Inferior parietal cortex (tissue), 1 donor: ENCODE results near the gene ADK.

Source experiments
- DNase-seq: peaks from one replicate; pipeline ENCODE4 v3.0.0-alpha.2; 2016; ENCODE audit errors: extremely low spot score

ADK gene

DNA sequence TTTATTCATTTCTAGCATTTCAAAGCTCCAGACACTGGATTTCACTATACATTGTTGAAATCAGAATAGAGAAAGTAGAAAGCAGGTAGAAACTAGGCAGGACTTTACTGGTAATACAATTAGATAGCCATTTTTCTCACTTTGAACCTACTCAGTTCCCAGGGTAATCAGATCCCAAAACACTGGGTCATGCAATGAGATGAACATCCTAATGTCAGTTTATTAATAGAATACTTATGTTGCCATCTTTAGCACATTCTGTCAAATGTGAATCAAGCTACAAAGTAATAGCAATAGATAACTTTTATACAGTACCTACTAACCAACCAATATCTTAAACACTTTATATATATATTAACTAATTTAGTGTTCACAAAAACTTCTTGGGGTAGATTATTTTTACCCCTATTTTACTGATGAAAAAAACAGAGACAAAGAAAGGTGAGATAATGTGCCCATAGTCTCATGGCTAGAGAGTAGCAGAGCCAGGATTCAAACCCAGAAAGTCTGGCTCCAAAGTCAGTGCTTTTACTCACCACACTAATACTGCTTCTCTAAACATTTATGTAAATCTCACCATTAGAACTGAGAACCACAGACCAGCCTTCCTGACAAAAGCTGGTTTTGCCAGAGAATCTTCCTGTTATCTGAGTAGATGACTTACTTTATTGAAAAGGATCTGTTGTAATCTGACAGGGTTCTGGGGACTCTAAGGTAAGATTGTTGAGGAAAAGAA, 521.6 kb downstream of the ADK start:
- DNase-seq = no peak

DNA sequence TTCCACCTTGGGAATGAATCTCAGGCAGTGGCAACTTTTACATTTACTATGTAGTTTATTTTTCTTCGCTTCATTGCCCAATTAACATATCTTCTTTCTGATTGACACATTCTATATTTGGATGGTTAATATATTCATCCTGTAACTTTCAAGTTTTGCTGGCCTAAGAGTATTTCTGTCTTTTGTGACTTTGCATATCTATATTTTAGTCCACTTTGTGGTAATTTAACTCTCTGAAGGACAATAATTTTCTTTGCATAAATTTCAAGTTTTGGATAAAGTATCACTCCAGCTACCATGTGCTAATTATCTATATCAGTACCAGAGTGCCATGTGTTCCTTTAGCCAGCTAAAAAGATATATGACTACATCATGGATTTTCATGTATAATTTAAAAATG, 523.9 kb downstream of the ADK start:
- DNase-seq = no peak

DNA sequence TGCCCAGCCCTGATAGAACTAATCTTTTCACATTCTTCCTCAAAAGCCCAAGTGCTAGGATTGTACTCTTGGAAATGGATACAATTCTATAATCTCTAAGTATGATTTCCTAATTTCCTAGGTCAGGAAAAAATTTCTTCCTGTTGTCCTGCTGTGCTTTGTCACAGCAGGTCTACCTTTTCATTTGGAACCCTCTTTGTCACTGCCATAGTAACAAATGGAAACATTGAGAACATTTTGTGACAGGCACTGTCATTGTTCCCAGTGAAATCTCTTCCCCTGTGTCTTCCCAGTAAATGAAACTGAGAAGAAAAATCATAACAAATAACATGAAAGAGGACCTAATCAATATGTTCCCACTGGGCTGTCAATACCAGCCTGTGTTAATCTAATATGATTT, 524.5 kb downstream of the ADK start:
- no peak for DNase-seq

DNA sequence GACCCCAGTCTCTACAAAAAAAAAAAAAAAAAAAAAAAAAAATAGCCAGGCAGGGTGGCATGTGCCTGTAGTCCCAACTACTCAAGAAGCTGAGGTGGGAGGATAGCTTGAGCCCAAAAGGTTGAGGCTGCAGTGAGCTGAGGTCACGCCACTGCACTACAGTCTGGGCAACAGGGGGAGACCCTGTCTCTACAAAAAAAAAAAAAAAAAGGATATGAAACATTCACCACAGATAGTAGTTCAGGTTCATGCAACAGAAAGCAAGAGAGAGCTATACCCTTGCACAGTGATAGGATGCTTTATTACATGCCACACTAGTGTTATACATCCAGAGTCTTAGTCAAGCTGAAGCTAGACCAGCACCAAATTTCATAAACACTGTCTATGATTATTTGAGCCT, 526.9 kb downstream of the ADK start:
- no peak for DNase-seq

DNA sequence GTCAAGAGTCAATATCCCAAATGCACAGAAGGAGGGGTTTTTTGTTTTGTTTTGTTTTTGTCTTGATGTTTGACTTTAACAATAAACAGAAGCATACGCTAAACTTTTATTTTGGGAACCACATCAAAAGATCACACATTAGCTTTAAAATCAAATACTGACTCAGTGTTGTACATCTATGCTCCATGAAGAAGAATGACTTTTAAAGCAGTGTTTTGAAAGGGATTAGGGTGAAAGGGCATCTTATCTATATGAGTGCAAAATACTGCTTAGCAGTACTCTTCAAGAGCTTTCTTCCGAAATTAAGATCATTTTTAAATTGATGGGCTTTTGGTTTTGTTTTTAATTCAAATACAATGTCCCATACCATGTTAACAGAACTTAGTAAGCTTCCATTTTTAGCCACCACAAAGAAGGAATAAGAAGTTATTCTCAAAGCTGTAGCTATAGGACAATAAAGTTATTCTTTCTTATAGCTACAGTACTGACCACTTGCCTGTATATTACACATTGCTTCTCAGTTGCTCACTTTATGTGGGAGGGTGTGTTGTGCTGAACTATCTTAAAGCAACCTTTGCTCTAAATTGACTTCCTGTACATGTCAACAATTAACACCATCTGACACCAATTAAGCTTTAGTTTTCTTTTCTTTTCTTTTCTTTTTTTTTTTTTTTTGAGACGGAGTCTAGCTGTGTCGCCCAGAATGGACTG, 531.1 kb downstream of the ADK start:
- no peak for DNase-seq

DNA sequence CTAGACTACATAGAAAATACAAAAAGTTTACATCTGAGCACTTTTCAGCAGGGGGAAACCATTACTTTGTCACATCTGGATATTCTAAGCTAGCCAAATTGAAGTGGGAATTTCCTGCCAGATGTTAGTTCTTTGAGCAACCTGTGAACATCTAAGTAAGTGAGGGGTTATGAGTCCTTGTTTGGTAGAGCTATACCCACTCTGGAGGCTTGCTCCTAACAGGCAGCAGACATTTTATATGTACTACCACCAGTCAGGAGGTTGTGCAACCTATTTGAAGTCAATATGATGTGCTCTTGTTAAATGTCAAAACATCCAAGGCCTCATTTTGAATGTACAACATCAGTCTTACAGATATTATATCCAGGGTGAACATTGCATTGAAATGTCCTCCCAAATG, 532.0 kb downstream of the ADK start:
- DNase-seq = no peak

DNA sequence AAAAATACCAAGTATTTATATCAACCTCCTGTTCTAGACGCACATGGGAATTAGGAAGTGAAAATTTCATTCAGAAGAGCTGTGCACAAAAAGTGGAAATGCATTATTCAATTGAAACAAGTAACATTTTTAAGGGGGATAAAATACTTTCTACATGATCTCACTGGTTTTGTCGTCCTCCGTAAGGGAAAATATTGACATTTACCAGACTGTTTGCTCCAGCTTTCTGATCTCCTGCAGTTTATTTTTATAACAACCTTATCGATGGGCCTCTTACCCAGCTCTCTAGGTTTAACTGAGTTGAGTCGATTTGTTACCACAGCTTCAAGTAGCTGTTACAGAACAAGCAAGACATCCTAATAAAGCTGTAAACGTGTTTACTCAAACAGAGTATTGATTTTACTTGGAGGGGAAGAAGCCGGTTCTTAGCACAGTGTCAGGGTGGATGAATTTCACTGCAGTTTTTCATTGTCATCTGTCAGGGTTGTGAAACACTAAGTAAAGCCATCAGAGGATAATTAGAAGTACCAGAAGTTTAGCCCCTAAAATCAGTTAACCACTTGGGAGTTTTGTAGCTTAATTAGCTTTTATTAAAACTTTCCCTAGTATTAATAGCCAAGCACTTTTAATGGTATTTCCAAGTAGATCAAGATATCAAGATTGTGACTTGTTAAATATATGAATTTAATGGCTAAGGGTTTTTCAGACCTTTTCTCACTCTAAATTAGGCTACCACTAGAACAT, 532.8 kb downstream of the ADK start:
- DNase-seq = no peak

DNA sequence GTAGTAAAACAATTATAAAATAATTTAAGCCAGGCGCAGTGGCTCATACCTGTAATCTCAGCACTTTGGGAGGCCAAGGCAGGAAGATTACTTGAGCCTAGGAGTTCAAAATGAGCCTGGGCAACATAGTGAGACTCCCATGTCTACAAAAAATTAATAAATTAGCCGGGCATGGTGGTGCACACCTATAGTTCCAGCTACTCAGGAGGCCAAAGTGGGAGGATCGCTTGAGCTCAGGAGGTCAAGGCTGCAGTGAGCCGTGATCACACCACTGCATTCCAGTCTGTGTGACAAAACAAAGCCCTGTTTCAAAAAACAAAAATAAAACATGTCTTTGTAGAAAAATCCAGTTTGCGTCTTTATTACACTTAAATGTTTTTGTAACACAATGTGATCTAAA, 533.4 kb downstream of the ADK start:
- DNase-seq = no peak

DNA sequence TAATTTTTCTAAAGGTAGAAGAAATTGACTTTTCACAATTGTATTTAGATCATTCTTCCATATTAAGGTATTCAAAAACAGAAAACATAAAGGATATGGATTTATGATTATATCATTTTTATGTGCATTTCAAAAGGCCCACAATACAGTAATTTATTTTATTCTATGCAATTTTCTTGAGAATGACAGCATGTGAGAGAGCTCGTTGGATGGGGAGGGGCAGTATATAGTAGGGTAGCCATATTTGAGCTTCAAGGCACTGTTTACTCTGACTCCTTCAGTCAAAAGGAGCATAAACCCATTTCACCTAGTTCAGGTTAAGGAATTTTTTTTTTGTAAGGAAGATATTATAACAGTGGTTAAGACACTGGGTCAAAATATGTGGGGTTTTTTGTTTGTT, 534.5 kb downstream of the ADK start:
- DNase-seq = no peak

DNA sequence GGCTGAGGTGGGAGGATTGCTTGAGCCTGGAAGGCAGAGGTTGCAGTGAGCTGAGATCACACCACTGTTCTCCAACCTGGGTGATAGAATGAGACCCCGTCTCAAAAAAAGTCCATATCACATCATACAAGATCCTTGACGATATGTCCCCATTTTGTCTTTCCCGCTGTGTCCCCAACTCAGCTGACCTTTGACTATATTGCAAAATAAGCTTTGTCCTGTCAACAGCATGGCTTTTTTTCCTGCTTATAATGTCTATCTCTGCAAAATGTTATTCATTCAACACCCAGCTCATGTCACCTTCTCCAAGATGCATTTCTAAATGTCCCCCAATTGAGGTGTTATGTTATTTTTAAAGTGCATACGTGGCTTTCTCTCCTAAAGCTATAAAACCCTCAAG, 539.4 kb downstream of the ADK start:
- DNase-seq = no peak

DNA sequence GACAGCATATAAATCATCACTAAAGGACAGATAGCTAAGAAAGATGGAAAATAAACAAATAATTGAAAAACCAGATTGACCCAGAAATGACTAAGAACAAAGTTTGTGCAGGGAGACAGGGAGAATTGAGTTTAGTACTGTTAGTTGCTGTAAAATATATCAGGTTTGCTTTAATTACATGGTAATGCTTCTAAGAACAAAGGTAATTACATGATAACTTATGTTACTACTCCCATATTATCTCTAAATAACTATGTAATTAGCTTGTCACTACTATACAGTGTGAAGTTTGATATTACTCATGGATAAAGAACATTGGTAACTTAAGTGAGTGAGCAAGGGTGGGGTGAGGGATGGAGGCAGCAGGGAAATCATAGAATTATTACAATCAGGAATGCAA, 540.1 kb downstream of the ADK start:
- no peak for DNase-seq

DNA sequence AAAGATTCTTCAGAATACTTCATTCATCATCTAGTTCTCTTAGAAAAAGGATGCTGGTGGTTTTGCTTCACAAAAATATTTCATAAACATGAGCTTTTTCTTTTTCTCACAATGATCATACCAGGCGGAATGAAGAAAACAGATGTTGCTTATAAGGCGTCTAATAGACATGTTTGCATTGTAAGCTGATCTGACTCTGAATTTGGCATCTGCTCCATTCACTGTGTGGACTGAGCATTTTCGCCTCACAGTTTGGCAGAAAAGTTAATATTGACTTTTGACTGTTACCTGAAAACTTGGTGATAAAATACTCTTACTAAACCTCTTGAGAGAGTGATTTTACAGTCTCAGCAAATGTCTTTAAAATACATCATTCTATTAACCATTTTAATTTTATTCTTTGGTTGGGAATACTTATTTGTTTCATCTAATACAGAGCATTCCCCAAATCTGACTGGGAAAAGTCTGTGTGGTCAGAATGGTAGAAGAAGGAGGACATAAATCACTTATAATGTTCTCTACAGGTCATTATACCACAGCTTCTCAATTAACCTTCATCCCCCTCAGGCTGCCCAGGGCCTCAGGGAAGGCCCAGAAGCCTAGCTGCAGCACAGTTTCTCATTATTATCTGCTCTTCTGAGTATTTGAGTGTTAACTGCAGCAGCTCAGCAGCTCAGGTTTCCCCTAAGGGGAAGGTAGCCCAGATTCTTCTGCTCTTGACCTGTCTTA, 553.8 kb downstream of the ADK start:
- DNase-seq = no peak

DNA sequence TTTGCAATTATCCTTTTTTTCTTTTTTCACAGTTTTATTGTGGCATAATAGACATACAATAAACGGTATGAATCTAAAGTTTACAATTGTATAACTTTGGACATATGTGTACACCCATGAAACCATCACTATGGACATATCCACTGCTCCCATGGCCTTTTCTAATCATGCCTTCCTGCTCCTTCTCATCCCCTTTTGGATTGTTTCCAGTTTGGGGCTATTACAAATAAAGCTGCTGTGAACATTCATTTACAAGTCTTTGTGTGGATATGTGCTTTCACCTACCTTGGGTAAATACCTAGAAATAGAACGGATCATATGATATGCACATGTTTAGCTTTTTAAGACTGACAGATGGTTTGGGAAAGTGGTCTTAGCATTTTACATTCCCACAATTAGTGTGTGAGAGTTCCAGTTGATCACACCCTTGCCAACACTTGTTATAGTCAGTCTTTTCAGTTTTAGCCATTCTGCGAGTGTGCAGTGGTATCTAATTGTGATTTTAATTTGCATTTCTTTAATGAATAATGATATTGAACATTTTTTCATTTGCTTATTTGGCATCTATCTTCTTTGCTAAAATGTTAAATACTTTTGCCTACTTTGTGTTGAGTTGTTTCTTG, 554.4 kb downstream of the ADK start:
- DNase-seq = no peak

DNA sequence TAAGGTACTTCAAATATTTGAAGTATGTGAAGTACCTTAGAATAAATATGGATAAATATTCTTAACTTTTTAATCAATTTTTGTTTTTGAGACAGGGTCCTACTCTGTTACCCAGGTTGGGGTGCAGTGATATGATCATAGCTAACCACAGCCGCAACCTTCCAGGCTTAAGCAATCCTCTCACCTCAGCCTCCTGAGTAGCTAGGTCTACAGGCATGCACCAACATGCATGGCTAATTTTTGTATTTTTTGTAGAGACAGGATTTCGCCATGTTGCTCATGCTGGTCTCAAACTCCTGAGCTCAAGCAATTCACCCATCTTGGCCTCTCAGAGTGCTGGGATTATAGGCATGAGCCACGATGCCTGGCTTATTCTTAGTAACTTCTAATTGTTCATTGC, 555.9 kb downstream of the ADK start:
- DNase-seq = no peak

DNA sequence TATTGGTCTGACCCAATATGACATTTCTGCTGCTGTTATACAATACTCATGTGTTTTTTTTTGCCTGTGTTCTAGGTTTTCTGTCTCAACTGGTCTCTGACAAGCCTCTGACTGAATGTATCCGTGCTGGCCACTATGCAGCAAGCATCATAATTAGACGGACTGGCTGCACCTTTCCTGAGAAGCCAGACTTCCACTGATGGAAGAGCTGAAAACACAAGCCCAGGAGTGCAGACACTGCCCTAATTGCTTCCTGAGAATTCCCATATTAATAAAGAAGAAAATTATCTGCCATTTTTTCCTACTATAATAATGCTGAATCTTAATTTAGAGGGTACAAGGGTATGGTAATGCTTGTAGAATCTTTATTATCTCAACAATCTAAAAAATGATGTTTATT, 557.2 kb downstream of the ADK start:
- DNase-seq = no peak

DNA sequence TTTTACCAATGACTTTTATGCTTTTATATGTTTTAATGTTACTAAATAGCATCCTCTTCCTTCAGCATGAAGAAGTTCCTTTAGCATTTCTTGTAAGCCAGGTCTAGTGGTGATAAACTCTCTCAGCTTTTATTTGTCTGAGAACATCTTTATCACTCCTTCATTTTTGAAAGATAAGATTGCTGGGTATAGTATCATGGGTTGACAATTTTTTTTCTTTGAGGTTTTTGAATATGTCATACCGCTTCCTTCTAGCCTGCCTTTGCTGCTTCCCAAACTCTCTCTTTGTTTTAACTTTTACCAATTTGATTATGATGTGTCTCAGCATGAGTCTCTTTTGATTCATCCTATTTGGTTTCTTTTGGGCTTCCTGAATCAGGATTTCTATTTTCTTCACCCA, 567.2 kb downstream of the ADK start:
- no peak for DNase-seq

DNA sequence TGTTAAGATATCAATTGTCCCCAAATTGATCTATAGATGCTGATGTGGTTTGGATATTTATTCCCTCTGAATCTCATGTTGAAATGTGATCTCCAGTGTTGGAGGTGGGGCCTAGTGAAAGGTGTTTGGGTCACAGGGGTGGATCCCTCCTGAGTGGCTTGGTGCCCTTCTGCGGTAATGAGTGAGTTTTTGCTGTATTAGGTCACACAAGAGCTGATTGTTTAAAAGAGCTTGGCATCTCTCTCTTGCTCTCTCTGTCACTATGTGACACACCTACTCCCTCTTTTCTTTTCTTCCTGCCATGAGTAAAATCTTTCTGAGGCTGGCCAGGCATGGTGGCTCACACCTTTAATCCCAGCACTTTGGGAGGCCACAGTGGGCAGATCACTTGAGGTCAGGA, 577.2 kb downstream of the ADK start:
- DNase-seq = no peak

DNA sequence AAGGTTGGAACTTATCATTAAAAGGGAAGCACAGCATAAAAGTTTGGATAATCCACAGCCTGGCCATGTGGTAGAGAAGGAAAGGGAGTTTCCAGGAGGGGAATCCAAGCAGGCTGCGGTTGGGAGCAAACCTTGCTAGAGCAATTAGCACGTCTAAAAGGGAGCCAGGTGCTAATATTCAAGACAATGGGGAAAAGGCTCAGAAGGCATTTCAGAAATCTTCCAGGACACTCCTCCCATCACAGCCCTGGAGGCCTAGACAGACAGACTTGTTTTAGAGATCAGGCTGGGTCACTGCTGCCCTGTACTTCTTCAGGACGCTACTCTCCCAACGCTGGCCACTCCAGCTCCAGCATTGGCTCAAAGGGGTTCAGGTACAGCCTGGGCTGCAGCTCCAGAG, 579.2 kb downstream of the ADK start:
- DNase-seq = no peak

DNA sequence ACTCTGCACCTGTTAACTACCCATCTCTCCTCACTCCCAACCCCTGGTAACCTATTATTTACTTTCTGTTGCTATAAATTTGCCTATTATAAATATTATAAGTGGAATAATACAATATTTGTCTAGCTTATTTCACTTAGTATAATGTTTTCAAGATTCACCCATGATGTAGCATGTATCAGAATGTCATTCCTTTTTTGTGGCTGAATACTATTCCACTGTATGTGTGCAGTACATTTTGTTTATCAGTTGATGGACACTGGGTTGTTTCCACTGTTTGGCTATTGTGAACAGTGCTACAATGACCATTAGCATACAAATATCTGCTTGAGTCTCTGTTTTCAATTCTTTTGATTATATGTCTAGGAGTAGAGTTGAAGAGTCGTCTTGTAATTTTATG, 582.6 kb downstream of the ADK start:
- DNase-seq = no peak

DNA sequence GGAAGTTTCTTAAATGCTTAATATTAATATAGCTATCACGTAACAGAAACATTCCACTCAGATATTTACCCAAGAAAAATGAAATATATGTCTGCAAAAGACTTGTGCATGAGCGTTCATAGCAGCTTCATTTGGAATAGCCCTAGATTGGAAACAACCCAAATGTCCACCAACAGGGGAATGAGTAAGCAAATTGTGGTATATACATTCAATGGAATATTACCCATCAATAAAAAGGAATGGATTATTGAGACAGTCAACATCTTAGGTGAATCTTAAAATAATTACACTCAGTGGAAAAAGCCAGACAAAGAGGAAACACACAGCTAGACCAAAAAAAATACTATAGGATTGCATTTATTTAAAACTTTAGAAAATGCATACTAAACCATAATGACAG, 585.0 kb downstream of the ADK start:
- no peak for DNase-seq

DNA sequence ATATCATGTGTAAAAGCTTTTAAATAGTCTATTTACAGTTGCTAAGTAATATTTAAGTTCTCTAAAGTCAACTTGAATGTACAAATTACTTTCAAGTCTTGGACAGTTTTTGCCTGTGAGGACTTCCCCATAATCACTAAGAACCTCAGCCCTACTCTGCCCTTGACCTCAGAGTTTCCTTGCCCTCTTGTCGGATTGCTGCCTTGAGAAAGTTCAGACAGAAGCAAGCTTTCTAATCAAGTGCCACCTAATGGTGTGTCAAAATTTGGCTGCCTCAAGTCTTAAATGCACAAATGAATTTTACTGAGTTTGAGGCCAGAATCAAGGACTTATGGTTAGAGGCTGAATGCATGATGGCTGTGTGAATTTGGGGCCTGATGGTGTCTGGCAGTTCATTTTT, 587.0 kb downstream of the ADK start:
- no peak for DNase-seq

DNA sequence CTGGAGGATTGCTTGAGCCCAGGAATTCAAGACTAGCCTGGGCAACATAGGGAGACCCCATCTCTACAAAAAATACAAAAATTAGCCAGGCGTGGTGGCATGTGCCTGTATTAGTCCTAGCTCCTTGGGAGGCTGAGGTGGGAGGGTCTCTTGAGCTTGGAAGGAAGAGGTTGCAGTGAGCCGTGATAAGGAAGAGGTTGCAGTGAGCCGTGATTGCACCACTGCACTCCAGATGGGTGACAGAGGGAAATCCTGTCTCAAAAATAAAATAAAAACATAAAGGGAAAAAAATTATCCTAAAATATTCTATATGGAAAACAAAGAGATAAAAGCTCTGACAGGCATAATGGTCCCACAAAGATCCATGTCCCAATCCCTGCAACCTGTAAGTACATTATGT, 587.5 kb downstream of the ADK start:
- no peak for DNase-seq
